SK-N-SH (cell line): Measurements from ENCODE around the gene C3orf33. TPM values are rescaled to one million over a fixed set of nuclear protein-coding genes. Genes with fewer than 3 reads are reported as not detected.
"Not testable (repeated sequence)": the region's sequence is repeated elsewhere in the genome, so short reads cannot be mapped to it uniquely, and the experiment has no call there.

ENCODE experiments used
- CTCF ChIA-PET: fragments of 300-600, 350-600 bp; formaldehyde crosslinking; extraction: SDS; loops from one replicate; lab custom pipeline; 2021; lab: Yijun Ruan, JAX
- POLR2A ChIA-PET: fragments of 350-600 bp; sonication (Branson Sonifier 250); formaldehyde crosslinking; extraction: SDS; loops from one replicate; lab custom pipeline; 2020; ENCODE audit warnings: antibody characterized with exemption, inconsistent platforms; lab: Yijun Ruan, JAX
- DNase-seq: peaks from one replicate; pipeline ENCODE4 v3.0.0; 2012
- H2AFZ ChIP-seq: fragments of 200-600 bp; sonication (generic); 2 replicates; pipeline ENCODE4 v1.8.1; 2016; ENCODE audit warnings: antibody characterized with exemption, mild to moderate bottlenecking, low read depth
- H3F3A ChIP-seq: fragments of 200-600 bp; sonication (generic); replicated peaks from 2 replicates; pipeline ENCODE3; 2016; ENCODE audit warnings: antibody characterized with exemption, mild to moderate bottlenecking; ENCODE audit not compliant: insufficient read depth
- H3K27ac ChIP-seq, 2 experiments: fragments of 200-500 bp in 1 of 2; fragments of 200-600 bp in 1 of 2; sonication (Bioruptor generic) in 1 of 2; sonication (generic), shearing (Covaris generic) in 1 of 2; 2 replicates each; pipeline versions ENCODE4 v1.5.1 to v1.6.1; 2014 to 2016; ENCODE audit warnings: low read depth in 2 of 2, inconsistent platforms in 1 of 2, low read length in 1 of 2, mild to moderate bottlenecking in 1 of 2, mixed read lengths in 1 of 2
- H3K27me3 ChIP-seq: fragments of 200-600 bp; sonication (generic), shearing (Covaris generic); 2 replicates; pipeline ENCODE4 v1.6.1; 2016; ENCODE audit warnings: mixed run types; ENCODE audit not compliant: insufficient read depth
- H3K36me3 ChIP-seq, 2 experiments: fragments of 200-500 bp in 1 of 2; fragments of 200-600 bp in 1 of 2; sonication (Bioruptor generic) in 1 of 2; sonication (generic) in 1 of 2; replicated peaks in 1 of 2; 2 replicates each; pipeline versions ENCODE3 to v1.5.1; 2014 to 2016; ENCODE audit warnings: low read length in 1 of 2, mild to moderate bottlenecking in 1 of 2; ENCODE audit not compliant: insufficient read depth in 2 of 2, control insufficient read depth in 1 of 2
- H3K4me1 ChIP-seq, 2 experiments: fragments of 200-500 bp in 1 of 2; fragments of 200-600 bp in 1 of 2; sonication (Bioruptor generic) in 1 of 2; sonication (generic), shearing (Covaris generic) in 1 of 2; 2 replicates each; pipeline versions ENCODE4 v1.5.1 to v1.6.1; 2014 to 2016; ENCODE audit warnings: low read depth in 1 of 2, low read length in 1 of 2, mixed run types in 1 of 2; ENCODE audit not compliant: insufficient read depth in 2 of 2, control insufficient read depth in 1 of 2
- H3K4me2 ChIP-seq: fragments of 200-600 bp; sonication (generic), shearing (Covaris generic); 2 replicates; pipeline ENCODE4 v1.6.1; 2017; ENCODE audit warnings: mixed run types
- H3K4me3 ChIP-seq, 2 experiments: fragments of 200-500 bp in 1 of 2; fragments of 200-600 bp in 1 of 2; sonication (Bioruptor generic) in 1 of 2; sonication (generic), shearing (Covaris generic) in 1 of 2; 2 replicates each; pipeline versions ENCODE4 v1.5.1 to v1.8.1; 2014 to 2016; ENCODE audit warnings: low read depth in 2 of 2, inconsistent platforms in 1 of 2, low read length in 1 of 2, mild to moderate bottlenecking in 1 of 2, mixed read lengths in 1 of 2, moderate library complexity in 1 of 2
- H3K79me2 ChIP-seq: fragments of 200-600 bp; sonication (generic); 2 replicates; pipeline ENCODE4 v1.8.1; 2017; ENCODE audit warnings: mild to moderate bottlenecking; ENCODE audit not compliant: insufficient read depth
- H3K9ac ChIP-seq: fragments of 200-600 bp; sonication (generic); 2 replicates; pipeline ENCODE4 v1.6.1; 2017; ENCODE audit warnings: mixed run types
- H3K9me2 ChIP-seq: fragments of 200-600 bp; sonication (generic); 2 replicates; pipeline ENCODE4 v1.6.1; 2017; ENCODE audit warnings: mixed run types
- H3K9me3 ChIP-seq: fragments of 200-600 bp; sonication (generic); 2 replicates; pipeline ENCODE4 v1.6.1; 2017; ENCODE audit warnings: mixed run types, mild to moderate bottlenecking, moderate library complexity
- H4K20me1 ChIP-seq: fragments of 200-600 bp; sonication (generic); 2 replicates; pipeline ENCODE4 v1.6.1; 2017; ENCODE audit warnings: mild to moderate bottlenecking, mixed run types; ENCODE audit not compliant: insufficient read depth
- CHD2 ChIP-seq: fragments of 150-350 bp; IDR thresholded peaks from 2 replicates; pipeline ENCODE4 v1.6.1; 2018; ENCODE audit warnings: low read length; ENCODE audit not compliant: partially characterized antibody
- CTCF ChIP-seq: fragments of 200-600 bp; sonication (generic); IDR thresholded peaks from 2 replicates; pipeline ENCODE4 v1.6.1; 2017; ENCODE audit warnings: antibody characterized with exemption, mild to moderate bottlenecking, moderate library complexity
- ELF1 ChIP-seq: IDR thresholded peaks from 2 replicates; pipeline ENCODE4 v1.4.0; 2012
- EP300 ChIP-seq, 2 experiments: IDR thresholded peaks; 2 replicates each; pipeline versions ENCODE4 v1.4.0 to v1.6.1; 2012; ENCODE audit warnings: borderline replicate concordance in 1 of 2, low read depth in 1 of 2, low read length in 1 of 2
- FOXM1 ChIP-seq: IDR thresholded peaks from 2 replicates; pipeline ENCODE4 v1.4.0; 2012; ENCODE audit warnings: low read depth, mild to moderate bottlenecking
- GABPA ChIP-seq: IDR thresholded peaks from 2 replicates; pipeline ENCODE4 v1.4.0; 2012; ENCODE audit warnings: low read depth, mild to moderate bottlenecking
- NFIC ChIP-seq: IDR thresholded peaks from 2 replicates; pipeline ENCODE4 v1.4.0; 2012; ENCODE audit warnings: borderline replicate concordance
- POLR2AphosphoS5 ChIP-seq: IDR thresholded peaks from 2 replicates; pipeline ENCODE4 v1.6.1; 2012; ENCODE audit warnings: low read depth, low read length
- RAD21 ChIP-seq: IDR thresholded peaks from 2 replicates; pipeline ENCODE4 v1.6.1; 2012; ENCODE audit warnings: mild to moderate bottlenecking, low read length
- RCOR1 ChIP-seq: fragments of 150-350 bp; IDR thresholded peaks from 2 replicates; pipeline ENCODE4 v1.6.1; 2017; ENCODE audit warnings: antibody characterized with exemption, low read length
- REST ChIP-seq: IDR thresholded peaks from 2 replicates; pipeline ENCODE4 v1.6.1; 2012; ENCODE audit warnings: mild to moderate bottlenecking, low read depth, low read length, moderate library complexity
- RXRA ChIP-seq: IDR thresholded peaks from 2 replicates; pipeline ENCODE4 v1.4.0; 2012; ENCODE audit warnings: low read depth, mild to moderate bottlenecking, borderline replicate concordance
- TAF1 ChIP-seq: IDR thresholded peaks from 2 replicates; pipeline ENCODE4 v1.6.1; 2012; ENCODE audit warnings: low read depth, mild to moderate bottlenecking, low read length, moderate library complexity, borderline replicate concordance
- WGBS: methylation state at CpG from one replicate; pipeline ENCODE4 v1.1.6; 2017; ENCODE audit warnings: low lambda C conversion rate; 5-methylcytosine and 5-hydroxymethylcytosine counted together
- polyA plus RNA-seq, 3 experiments: library from polyadenylated mRNA; depleted of rRNA; stranded (reverse); fragments of >200 nt; gene quantifications; 2 replicates each; pipeline ENCODE4 v1.2.3, GENCODE V29; 2012

Gene C3orf33
- polyA plus RNA-seq, 1 of the 3 experiments (the other 2 are of a cell fraction): 2.9 TPM

GRCh38 chr3:155852341-155852740 is 46.3 kb upstream of the C3orf33 start:
- Histone ChIP-seq H3K4me2 (peak overlapping the region; percentile 85), H2AFZ (no peak overlapping the region), H3K9ac (peak overlapping the region; percentile 89), H4K20me1 (peaks cover 10% of the 10 kb centered on the region), H3K9me3 (no peaks in the 10 kb centered on the region), H3K4me1 (peaks cover 0 to 10% of the 10 kb centered on the region in 2 experiments; a peak in 3 of 4 replicates), H3F3A (peaks cover 9% of the 10 kb centered on the region), H3K79me2 (peaks cover 64% of the 10 kb centered on the region), H3K9me2 (no peaks in the 10 kb centered on the region), H3K36me3 (peaks cover 0 to 4% of the 10 kb centered on the region in 2 experiments), H3K27me3 (no peaks in the 10 kb centered on the region), H3K4me3 (peak overlapping the region; percentile 85 to 97), H3K27ac (no peak overlapping the region)
- 4% methylated on average over 2 of the region's 2 CpGs for WGBS
- TF ChIP-seq EP300 (IDR thresholded peaks at IDR 0.05; ENCODE audit: borderline replicate concordance in 1 of 2, low read depth in 1 of 2, low read length in 1 of 2) (no peak), ELF1 (no peak), CHD2 (no peak), POLR2AphosphoS5 (no peak), RAD21 (no peak), TAF1 (no peak), FOXM1 (no peak), NFIC (no peak), GABPA (no peak), REST (no peak), RXRA (no peak), CTCF (no peak), RCOR1 (no peak)
- ChIA-PET CTCF (interaction anchor here (0.7 to 1.4 kb wide), 3 partner anchors 20 to 1172 kb away, joined by 3 read pairs; partner anchors contain the start of gene C3orf33), POLR2A (interaction anchor here (1.0 kb wide), 1 partner anchor 46 kb away, joined by 4 read pairs; the partner anchor contains the start of gene C3orf33)
- DNase-seq: no peak

GRCh38 chr3:155849404-155849803 is 43.3 kb upstream of the C3orf33 start:
- H3K27me3 ChIP-seq, H3K9ac ChIP-seq, DNase-seq, H3K4me3 ChIP-seq, H2AFZ ChIP-seq, H3K9me3 ChIP-seq, H3K27ac ChIP-seq, H3K9me2 ChIP-seq, POLR2A ChIA-PET, H3K4me1 ChIP-seq: not testable (repeated sequence)
- Histone ChIP-seq H3K36me3 (peaks cover 0 to 19% of the 10 kb centered on the region in 2 experiments), H3F3A (peaks cover 13% of the 10 kb centered on the region), H4K20me1 (peaks cover 23% of the 10 kb centered on the region), H3K79me2 (peaks cover 92% of the 10 kb centered on the region), H3K4me2 (peak overlapping the region; percentile 33)
- CTCF ChIA-PET: interaction anchor here (1.8 kb wide), 1 partner anchor 44 kb away, joined by 8 read pairs; the partner anchor contains the start of gene C3orf33
- 91% methylated on average over 3 of the region's 3 CpGs for WGBS
